Measurements from ENCODE around the gene PELI2. TPM values are rescaled to one million over a fixed set of nuclear protein-coding genes. Genes with fewer than 3 reads are reported as not detected.

PELI2 gene
- total RNA-seq, 1 donor from 2014 or later = 32.2 TPM

- Mint-ChIP-seq H3K27me3 (no peaks in the 10 kb centered on the region), H3K36me3 (ENCODE audit: insufficient read depth) (peaks cover 1% of the 10 kb centered on the region), H3K4me1 (ENCODE audit: low read depth) (peaks cover 18% of the 10 kb centered on the region), H3K9me3 (ENCODE audit: low read depth) (no peaks in the 10 kb centered on the region), H3K4me3 (ENCODE audit: low read depth) (no peak overlapping the region), H3K27ac (no peak overlapping the region)
- no peak for DNase-seq (ENCODE audit: low spot score, unreplicated experiment)
- no peak for TF ChIP-seq CTCF (IDR thresholded peaks at IDR 0.05; ENCODE audit: unreplicated experiment)
These were observed 101.6 kb downstream of the PELI2 start for GRCh38 chr14:56219666-56220413.

GRCh38 chr14:56221382-56222128 is 103.3 kb downstream of the PELI2 start:
- no peak for DNase-seq (ENCODE audit: low spot score, unreplicated experiment)
- peaks cover 33% of the 10 kb centered on the region for H3K4me1 Mint-ChIP-seq (ENCODE audit: low read depth)
- no peak for TF ChIP-seq CTCF (IDR thresholded peaks at IDR 0.05; ENCODE audit: unreplicated experiment)
- no peaks in the 10 kb centered on the region for H3K9me3 Mint-ChIP-seq (ENCODE audit: low read depth)
- no peak overlapping the region for H3K27ac Mint-ChIP-seq
- H3K27me3 Mint-ChIP-seq = no peaks in the 10 kb centered on the region
- H3K4me3 Mint-ChIP-seq (ENCODE audit: low read depth) = no peak overlapping the region
- peaks cover 1% of the 10 kb centered on the region for H3K36me3 Mint-ChIP-seq (ENCODE audit: insufficient read depth)

- peak overlapping the region; percentile 96 for H3K27ac Mint-ChIP-seq
These were observed 106.0 kb downstream of the PELI2 start for GRCh38 chr14:56224229-56224628.

GRCh38 chr14:56224691-56225681 is 106.8 kb downstream of the PELI2 start:
- peaks cover 11% of the 10 kb centered on the region for H3K36me3 Mint-ChIP-seq (ENCODE audit: insufficient read depth)
- H3K4me1 Mint-ChIP-seq (ENCODE audit: low read depth) = peaks cover 34% of the 10 kb centered on the region
- peaks cover 7% of the 10 kb centered on the region for H3K9me3 Mint-ChIP-seq (ENCODE audit: low read depth)
- peak overlapping the region; percentile 96 for H3K27ac Mint-ChIP-seq
- no peaks in the 10 kb centered on the region for H3K27me3 Mint-ChIP-seq
- peak overlapping the region; percentile 63 for H3K4me3 Mint-ChIP-seq (ENCODE audit: low read depth)
- peak; percentile 45 for DNase-seq (ENCODE audit: low spot score, unreplicated experiment)
- no peak for TF ChIP-seq CTCF (IDR thresholded peaks at IDR 0.05; ENCODE audit: unreplicated experiment)

More at GRCh38 chr14:56224229-56224628, 106.0 kb downstream of the PELI2 start:
- no peaks in the 10 kb centered on the region for H3K9me3 Mint-ChIP-seq (ENCODE audit: low read depth)
- DNase-seq (ENCODE audit: low spot score, unreplicated experiment) = no peak
- H3K4me1 Mint-ChIP-seq (ENCODE audit: low read depth) = peaks cover 34% of the 10 kb centered on the region
- peak; percentile 21 for TF ChIP-seq CTCF (IDR thresholded peaks at IDR 0.05; ENCODE audit: unreplicated experiment)
- peaks cover 6% of the 10 kb centered on the region for H3K36me3 Mint-ChIP-seq (ENCODE audit: insufficient read depth)
- H3K4me3 Mint-ChIP-seq (ENCODE audit: low read depth) = no peak overlapping the region
- no peaks in the 10 kb centered on the region for H3K27me3 Mint-ChIP-seq

- Mint-ChIP-seq H3K36me3 (ENCODE audit: insufficient read depth) (peaks cover 2% of the 10 kb centered on the region), H3K9me3 (ENCODE audit: low read depth) (peaks cover 2% of the 10 kb centered on the region), H3K4me1 (ENCODE audit: low read depth) (peaks cover 7% of the 10 kb centered on the region), H3K4me3 (ENCODE audit: low read depth) (no peak overlapping the region), H3K27ac (no peak overlapping the region), H3K27me3 (no peaks in the 10 kb centered on the region)
- TF ChIP-seq CTCF (IDR thresholded peaks at IDR 0.05; ENCODE audit: unreplicated experiment) = no peak
- DNase-seq (ENCODE audit: low spot score, unreplicated experiment) = no peak
These were observed 117.2 kb downstream of the PELI2 start for GRCh38 chr14:56235388-56235787.
